NB4 (cell line): ENCODE results near the gene TBX4.

ENCODE experiments used
- DNase-seq: peaks from one replicate; pipeline ENCODE4 v3.0.0; 2010; ENCODE audit warnings: low read depth
- H3K4me3 ChIP-seq: one replicate; pipeline ENCODE4 v1.5.1; 2011; ENCODE audit warnings: mild to moderate bottlenecking, low read depth, low read length, moderate library complexity
- MYC ChIP-seq: IDR thresholded peaks from 2 replicates; pipeline ENCODE4 v1.6.1; 2011; ENCODE audit warnings: low read depth, low read length
- POLR2A ChIP-seq: IDR thresholded peaks from 2 replicates; pipeline ENCODE4 v1.6.1; 2011; ENCODE audit warnings: mild to moderate bottlenecking; ENCODE audit not compliant: insufficient read length; ENCODE audit errors: extremely low read depth
- TF ChIP-seq, protein P1 (sequence below): IDR thresholded peaks from one replicate; pipeline ENCODE4 v1.5.1; 2012; ENCODE audit warnings: low read depth, low read length
- TF ChIP-seq, protein P2 (sequence below): IDR thresholded peaks from 2 replicates; pipeline ENCODE4 v1.6.1; 2011; ENCODE audit warnings: low read depth, low read length

Gene TBX4

DNA sequence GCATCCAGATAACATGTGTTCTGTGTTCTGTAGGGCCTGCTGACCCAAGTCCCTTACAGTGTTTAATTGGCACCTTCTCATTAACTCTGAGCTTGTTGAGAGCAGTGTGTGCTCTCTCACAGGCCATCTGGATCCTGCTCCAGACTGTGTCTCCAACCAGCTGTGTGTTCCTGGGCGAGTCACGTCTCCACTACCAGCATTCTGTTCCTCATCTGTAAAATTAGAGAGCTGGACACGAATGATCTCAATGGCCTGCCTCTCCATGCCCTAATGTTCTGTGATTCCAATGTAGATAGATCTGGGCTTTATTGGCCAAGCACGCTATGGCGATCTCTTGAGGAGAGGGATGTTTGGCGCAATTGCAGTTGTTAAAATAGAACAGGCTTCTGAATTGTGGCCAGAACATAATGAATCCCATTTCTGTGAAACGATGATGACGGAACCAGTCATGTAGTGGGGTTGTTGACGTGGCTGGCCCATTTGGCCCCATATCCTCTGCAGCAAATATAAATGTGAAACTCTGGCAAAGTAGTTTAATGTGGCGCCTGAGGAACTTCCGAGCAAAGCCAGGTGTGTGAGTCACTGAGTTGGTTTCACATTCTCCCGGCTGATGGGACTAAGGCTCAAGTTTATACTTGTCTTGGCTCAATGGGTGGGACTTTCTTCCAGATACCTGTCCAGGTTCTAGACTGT, 22.2 kb downstream of the TBX4 start:
- DNase-seq, result no peak

DNA sequence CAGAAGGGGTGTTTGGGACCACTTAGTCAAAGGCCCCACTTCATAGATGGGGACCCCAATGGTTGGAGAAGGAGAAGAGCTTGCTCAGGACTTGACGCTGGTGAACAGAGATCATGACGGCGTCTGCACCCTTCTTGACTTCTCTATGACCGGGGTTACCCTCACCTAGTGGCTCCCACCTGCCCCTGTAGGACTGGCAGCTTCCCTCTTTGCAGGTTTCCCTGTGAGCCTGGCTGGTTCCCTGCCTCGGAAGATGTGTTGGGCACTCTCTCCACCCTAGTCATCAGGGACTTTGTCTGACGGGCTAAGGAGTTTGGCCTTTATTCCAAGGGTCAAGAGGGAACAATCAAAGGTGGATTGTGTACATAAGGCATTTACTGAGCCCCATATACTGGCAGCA, 22.7 kb downstream of the TBX4 start:
- TF ChIP-seq, protein P1, sequence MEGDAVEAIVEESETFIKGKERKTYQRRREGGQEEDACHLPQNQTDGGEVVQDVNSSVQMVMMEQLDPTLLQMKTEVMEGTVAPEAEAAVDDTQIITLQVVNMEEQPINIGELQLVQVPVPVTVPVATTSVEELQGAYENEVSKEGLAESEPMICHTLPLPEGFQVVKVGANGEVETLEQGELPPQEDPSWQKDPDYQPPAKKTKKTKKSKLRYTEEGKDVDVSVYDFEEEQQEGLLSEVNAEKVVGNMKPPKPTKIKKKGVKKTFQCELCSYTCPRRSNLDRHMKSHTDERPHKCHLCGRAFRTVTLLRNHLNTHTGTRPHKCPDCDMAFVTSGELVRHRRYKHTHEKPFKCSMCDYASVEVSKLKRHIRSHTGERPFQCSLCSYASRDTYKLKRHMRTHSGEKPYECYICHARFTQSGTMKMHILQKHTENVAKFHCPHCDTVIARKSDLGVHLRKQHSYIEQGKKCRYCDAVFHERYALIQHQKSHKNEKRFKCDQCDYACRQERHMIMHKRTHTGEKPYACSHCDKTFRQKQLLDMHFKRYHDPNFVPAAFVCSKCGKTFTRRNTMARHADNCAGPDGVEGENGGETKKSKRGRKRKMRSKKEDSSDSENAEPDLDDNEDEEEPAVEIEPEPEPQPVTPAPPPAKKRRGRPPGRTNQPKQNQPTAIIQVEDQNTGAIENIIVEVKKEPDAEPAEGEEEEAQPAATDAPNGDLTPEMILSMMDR, result no peak
- TF ChIP-seq POLR2A (no peak), MYC (no peak)
- TF ChIP-seq, protein P2, sequence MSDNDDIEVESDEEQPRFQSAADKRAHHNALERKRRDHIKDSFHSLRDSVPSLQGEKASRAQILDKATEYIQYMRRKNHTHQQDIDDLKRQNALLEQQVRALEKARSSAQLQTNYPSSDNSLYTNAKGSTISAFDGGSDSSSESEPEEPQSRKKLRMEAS, result no peak
- no peak for DNase-seq
- H3K4me3 ChIP-seq, result no peak overlapping the region

More for the DNA sequence above, 22.2 kb downstream of the TBX4 start:
- no peak for TF ChIP-seq POLR2A
- TF ChIP-seq, protein P2, result no peak
- H3K4me3 ChIP-seq, result no peak overlapping the region

DNA sequence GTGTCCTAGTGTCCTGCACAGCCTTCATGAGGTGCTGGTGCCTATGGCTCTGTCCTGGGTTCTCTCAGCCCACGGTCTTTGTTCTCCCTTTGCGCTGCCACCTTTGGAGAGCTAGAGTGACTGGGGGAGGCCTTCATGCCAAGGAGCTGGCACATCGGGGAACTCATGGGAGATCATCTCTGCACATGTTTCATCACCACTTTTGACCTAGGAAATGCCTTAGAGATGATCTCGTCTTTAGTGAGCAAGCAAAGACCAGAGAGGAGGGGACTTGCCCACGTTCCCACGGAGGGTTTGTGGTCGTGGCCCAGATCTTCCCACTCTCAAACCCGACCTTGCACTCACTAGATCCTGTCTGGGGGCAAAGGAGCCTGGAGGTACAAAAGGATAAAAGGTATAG, 23.5 kb downstream of the TBX4 start:
- no peak overlapping the region for H3K4me3 ChIP-seq
- no peak for DNase-seq
- TF ChIP-seq, protein P1, result no peak
- TF ChIP-seq, protein P2, result no peak
- TF ChIP-seq MYC (no peak), POLR2A (no peak)

DNA sequence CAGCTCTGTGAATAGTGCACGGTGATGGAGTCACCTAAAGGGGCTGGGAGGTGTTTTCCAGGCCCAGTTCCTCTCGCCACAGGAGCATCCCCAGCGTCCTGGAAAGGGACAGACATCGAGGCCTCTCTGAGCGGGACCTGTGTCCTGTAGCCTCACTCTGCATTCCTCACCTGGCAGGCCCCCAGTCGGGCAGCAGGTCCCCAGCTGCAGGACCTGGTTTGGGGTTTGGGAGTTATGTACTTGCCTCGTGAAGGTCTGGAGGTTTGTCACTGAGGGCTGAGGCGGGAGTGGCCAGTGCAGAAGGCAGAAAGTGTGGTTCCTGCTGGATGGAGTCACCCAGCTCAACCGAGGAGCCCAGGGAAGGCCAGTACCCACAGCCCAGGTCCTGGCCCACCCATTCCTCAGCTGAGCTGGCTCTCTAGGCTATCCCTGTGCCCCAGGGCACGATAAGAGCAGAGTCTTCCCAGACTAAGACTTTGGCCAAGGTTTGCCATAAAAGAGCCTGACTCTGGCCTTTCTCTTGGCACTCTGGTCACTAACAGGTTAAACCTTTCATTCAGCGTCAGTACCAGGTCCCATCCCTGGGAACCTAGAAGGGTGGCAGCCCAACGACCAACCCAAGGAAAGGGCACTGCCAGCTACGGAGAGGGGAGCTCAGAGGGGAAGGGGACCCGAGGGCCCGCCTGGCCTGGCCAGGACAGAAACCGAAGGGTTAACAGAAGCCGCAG, 24.4 kb downstream of the TBX4 start:
- TF ChIP-seq, protein P2, result no peak
- TF ChIP-seq, protein P1, result no peak
- no peak for TF ChIP-seq POLR2A
- no peak for TF ChIP-seq MYC
- no peak overlapping the region for H3K4me3 ChIP-seq
- no peak for DNase-seq

DNA sequence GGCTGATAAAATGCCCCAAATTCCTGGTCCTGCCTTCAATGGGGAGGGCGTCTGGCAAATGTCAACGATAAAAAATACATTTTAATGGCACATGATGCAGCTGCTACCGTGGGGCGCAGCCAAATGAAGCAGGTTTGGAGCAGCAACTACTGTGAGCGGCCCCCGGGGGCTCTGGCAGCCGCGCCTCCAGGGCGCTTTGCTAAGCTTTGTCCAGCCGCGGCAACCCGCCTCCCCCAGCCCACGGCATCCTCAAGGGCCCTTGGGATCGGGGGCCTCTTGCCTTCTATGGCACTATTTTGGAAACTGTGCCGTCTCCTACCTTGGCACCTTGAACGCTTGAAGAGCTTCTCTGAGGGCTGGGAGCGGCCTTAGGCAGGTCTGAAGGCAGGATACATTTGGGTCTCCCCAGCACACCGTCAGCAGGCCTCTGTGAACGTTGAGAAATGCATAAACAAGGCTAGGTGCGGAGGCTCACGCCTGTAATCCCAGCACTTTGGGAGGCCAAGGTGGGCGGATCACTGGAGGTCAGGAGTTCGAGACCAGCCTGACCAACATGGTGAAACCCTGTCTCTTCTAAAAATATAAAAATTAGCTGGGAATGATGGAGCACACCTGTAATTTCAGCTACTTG, 25.1 kb downstream of the TBX4 start:
- no peak for DNase-seq
- H3K4me3 ChIP-seq, result no peak overlapping the region
- TF ChIP-seq, protein P2, result no peak
- TF ChIP-seq, protein P1, result no peak
- TF ChIP-seq POLR2A, result no peak
- no peak for TF ChIP-seq MYC
